Peyer's patch (tissue), 4 donors: ENCODE measurements around the gene LRRC3C. TPM values are rescaled to one million over a fixed set of nuclear protein-coding genes. Genes with fewer than 3 reads are reported as not detected.

Experiments
- DNase-seq, 3 donors: peaks; one replicate each; pipeline ENCODE4 v3.0.0-alpha.2; 2017 to 2019
- H3K27ac ChIP-seq, 4 donors: fragments of 200-600 bp; sonication (generic); one replicate each; pipeline ENCODE4 v1.5.1; 2016 to 2019
- H3K27me3 ChIP-seq, 2 donors: fragments of 200-600 bp; sonication (generic); one replicate each; pipeline ENCODE4 v1.5.1; 2019
- H3K36me3 ChIP-seq, 3 donors: fragments of 200-600 bp; sonication (generic); one replicate each; pipeline ENCODE4 v1.5.1; 2016 to 2019
- H3K4me1 ChIP-seq, 4 donors: fragments of 200-600 bp; sonication (generic); one replicate each; pipeline ENCODE4 v1.5.1; 2016 to 2019
- H3K4me3 ChIP-seq, 4 donors: fragments of 200-600 bp; sonication (generic); 1 replicate in 3 of 4; 2 replicates in 1 of 4; pipeline ENCODE4 v1.5.1; 2016 to 2019; ENCODE audit warnings: mild to moderate bottlenecking in 1 of 4
- H3K9me3 ChIP-seq, 4 donors: fragments of 200-600 bp; sonication (generic); one replicate each; pipeline ENCODE4 v1.5.1; 2016 to 2019; ENCODE audit warnings: mild to moderate bottlenecking in 1 of 4
- POLR2A ChIP-seq, 2 donors: fragments of 450-650 bp; IDR thresholded peaks; one replicate each; pipeline ENCODE4 v1.5.1; 2017; ENCODE audit warnings: antibody characterized with exemption in 2 of 2, mild to moderate bottlenecking in 2 of 2, moderate library complexity in 2 of 2
- total RNA-seq, 4 donors: library from RNA; depleted of rRNA; stranded (reverse); fragments of >200 nt; gene quantifications; one replicate each; pipeline ENCODE4 v1.1.0, GENCODE V29; 2016
- TF ChIP-seq, protein P1 (sequence below), 6 experiments: fragments of 450-650 bp in 4 of 6; fragments of 200-600 bp in 2 of 6; sonication (generic) in 1 of 6; IDR thresholded peaks; one replicate each; pipeline ENCODE4 v1.5.1; 2017 to 2019; ENCODE audit warnings: antibody characterized with exemption in 6 of 6, mild to moderate bottlenecking in 3 of 6, moderate library complexity in 1 of 6

LRRC3C gene
- total RNA-seq, 4 donors from 2014 or later = not detected

DNA sequence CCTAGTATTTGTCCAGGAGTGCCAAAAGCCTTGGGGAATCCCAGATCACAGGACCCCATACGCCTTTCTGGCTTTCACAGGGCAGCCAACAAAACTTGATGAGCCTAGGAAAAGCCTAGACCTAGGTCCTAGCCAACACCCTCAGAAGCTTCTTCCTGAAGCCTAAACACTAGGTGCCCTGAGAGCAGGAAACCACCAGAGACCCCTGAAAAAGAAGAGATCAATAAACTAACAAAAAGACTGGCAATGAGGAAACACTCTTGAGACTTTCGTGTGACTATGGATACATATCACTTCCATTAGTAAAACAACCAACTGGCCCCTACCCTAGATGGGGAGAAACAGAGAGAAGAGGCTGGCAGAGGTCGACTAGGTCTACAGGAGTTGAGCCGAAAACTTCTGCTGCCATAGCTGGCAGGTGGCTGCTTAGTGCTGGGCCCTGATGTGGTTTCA, 1.4 kb upstream of the LRRC3C start:
- Histone ChIP-seq H3K27ac (peak overlapping the region in 3 of 4 donors; percentile 84 to 90 (median 85)), H3K4me3 (peak overlapping the region; percentile 75 to 90 (median 88)), H3K4me1 (peaks cover 0 to 41% (median 16%) of the 10 kb centered on the region in 4 donors), H3K9me3 (no peaks in the 10 kb centered on the region), H3K27me3 (no peaks in the 10 kb centered on the region), H3K36me3 (peaks cover 0 to 30% (median 4%) of the 10 kb centered on the region in 3 donors)
- TF ChIP-seq, protein P1, sequence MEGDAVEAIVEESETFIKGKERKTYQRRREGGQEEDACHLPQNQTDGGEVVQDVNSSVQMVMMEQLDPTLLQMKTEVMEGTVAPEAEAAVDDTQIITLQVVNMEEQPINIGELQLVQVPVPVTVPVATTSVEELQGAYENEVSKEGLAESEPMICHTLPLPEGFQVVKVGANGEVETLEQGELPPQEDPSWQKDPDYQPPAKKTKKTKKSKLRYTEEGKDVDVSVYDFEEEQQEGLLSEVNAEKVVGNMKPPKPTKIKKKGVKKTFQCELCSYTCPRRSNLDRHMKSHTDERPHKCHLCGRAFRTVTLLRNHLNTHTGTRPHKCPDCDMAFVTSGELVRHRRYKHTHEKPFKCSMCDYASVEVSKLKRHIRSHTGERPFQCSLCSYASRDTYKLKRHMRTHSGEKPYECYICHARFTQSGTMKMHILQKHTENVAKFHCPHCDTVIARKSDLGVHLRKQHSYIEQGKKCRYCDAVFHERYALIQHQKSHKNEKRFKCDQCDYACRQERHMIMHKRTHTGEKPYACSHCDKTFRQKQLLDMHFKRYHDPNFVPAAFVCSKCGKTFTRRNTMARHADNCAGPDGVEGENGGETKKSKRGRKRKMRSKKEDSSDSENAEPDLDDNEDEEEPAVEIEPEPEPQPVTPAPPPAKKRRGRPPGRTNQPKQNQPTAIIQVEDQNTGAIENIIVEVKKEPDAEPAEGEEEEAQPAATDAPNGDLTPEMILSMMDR (IDR thresholded peaks at IDR 0.05) = no peak
- no peak for TF ChIP-seq POLR2A (IDR thresholded peaks at IDR 0.05)
- DNase-seq = no peak

DNA sequence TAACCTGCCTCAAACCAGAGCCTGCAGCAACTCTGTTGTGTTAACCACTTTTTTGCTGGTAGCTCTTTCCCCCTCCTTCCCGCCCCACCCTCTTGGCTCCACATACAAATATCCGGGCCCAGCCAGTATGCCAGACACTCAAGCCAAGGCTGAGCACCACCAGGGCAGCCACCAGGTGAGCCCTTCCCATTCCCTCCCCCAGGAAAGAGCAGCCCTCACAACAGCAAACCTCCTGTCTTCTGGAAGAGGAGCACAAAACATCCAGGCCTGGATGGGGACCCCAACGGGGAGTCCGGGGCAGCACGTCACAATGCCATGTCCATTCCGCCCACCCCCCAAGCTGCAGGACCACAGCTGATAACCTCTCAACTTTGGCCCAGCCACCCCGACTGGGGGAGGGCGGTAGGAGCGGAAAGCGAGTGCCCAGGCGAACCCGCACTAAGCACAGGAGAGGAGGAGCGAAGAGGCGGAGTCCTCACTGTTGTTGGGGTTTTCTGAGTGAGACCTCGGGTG, 888 bp upstream of the LRRC3C start:
- peaks cover 0 to 37% (median 16%) of the 10 kb centered on the region in 4 donors for H3K4me1 ChIP-seq
- peak; percentile 45 to 75 (median 74) for DNase-seq
- no peaks in the 10 kb centered on the region for H3K9me3 ChIP-seq

DNA sequence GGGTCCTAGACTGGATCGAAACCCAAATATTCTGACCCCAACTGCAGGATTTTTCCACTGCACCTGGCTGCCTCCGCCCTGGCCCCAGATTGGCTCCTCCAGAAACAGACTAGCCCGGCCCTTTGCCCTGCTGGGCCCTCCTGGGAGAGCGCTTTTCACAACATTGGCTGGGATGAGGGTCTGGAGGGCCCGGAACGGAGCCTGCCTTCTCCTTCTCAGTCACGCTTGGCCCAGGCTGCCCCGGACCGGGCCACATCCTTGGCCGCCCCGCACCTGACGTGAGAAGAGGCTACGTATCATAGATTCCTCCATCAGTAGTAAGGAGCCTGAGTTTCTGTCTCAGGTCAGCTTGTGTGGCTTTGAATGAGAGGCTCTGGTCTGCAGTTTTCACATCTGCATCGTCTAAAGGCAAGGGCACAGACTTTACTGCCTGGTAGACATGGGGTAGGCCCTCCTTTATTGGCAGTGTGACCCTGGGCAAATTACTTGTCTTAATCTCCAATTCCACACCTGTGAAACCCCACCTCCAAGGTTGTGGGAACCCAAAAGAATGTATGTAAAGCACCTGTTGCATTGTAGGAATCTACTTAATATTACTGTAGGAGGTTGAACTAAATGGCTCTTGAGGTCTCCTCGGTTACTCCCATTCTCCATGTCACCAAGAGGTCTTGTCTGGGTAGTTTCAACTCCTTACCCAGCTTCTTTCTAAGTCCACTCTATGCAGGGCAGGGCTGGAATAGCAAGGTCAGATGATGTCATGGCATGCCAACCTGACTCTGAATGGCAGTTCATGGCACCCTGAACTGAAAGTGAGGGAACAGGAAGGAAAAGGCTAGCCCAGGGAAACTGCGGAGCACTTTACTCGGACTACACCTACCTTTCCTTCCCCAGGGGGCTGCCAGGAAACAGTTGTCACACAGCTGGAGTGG, 661 bp downstream of the LRRC3C start:
- peak in 2 of 3 donors; percentile 66 to 70 for DNase-seq
- Histone ChIP-seq H3K27me3 (no peaks in the 10 kb centered on the region), H3K9me3 (no peaks in the 10 kb centered on the region), H3K4me3 (peak overlapping the region; percentile 75 to 90 (median 88)), H3K36me3 (peaks cover 0 to 9% (median 0%) of the 10 kb centered on the region in 3 donors), H3K4me1 (peaks cover 0 to 37% (median 16%) of the 10 kb centered on the region in 4 donors), H3K27ac (peak overlapping the region; percentile 84 to 90 (median 87))
- TF ChIP-seq POLR2A (IDR thresholded peaks at IDR 0.05) = no peak
- TF ChIP-seq, protein P1 (IDR thresholded peaks at IDR 0.05) = peak in 1 of 6 experiments; percentile 10

More for the DNA sequence above, 888 bp upstream of the LRRC3C start:
- TF ChIP-seq, protein P1 (IDR thresholded peaks at IDR 0.05) = no peak
- TF ChIP-seq POLR2A (IDR thresholded peaks at IDR 0.05) = no peak
- H3K4me3 ChIP-seq = peak overlapping the region; percentile 75 to 90 (median 88)
- no peaks in the 10 kb centered on the region for H3K27me3 ChIP-seq
- peaks cover 0 to 25% (median 4%) of the 10 kb centered on the region in 3 donors for H3K36me3 ChIP-seq
- H3K27ac ChIP-seq = peak overlapping the region; percentile 84 to 90 (median 87)

DNA sequence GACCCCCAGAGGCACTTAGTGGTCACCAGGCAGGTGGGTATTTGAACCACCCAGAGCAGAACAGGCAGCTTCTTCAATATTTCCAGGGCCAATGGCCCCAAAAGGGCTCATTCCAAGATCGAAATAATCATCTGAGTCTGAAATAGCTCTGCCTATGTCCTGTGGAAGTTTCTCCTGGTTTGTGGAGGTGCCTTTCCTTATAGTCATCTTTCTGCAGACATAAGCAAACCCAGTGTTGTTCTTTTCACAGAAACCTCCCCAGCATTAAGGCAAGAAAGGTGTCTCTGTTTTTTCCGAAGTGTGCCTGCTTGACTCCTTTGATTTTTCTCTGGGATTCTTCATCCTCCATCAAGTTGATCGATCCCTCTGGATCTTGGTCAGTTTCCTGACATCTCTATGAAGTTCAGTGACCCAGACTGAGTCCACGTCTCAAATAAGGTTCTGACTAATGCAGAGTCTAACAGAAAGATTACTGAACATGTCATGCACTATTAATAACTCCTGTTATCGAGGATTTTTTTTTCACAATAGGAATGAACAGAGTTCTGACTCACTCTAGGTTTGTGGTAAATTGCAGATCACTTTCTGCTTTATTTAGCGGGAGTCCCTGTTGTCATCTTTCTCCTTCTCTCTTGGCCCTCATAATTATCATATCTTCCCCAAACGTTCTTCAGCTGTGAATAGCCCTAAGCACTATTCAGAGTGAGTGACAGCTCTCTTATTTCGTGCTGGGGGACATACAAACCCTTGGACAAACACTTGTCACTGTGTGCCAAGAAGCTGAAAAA, 1.5 kb downstream of the LRRC3C start:
- DNase-seq = no peak
- Histone ChIP-seq H3K27me3 (no peaks in the 10 kb centered on the region), H3K27ac (peak overlapping the region in 3 of 4 donors; percentile 84 to 90 (median 89)), H3K9me3 (no peaks in the 10 kb centered on the region), H3K4me1 (peaks cover 0 to 37% (median 16%) of the 10 kb centered on the region in 4 donors), H3K4me3 (peak overlapping the region in 2 of 4 donors; percentile 75 to 89), H3K36me3 (peaks cover 0 to under 1% (median 0%) of the 10 kb centered on the region in 3 donors)
- TF ChIP-seq POLR2A (IDR thresholded peaks at IDR 0.05) = no peak
- TF ChIP-seq, protein P1 (IDR thresholded peaks at IDR 0.05) = no peak
